SU-DHL-6 (cell line): ENCODE measurements around the gene TCF12.

Experiments used
- H2AFZ ChIP-seq: fragments of 200-600 bp; sonication (generic); 2 replicates; pipeline ENCODE4 v1.6.1; 2014; ENCODE audit warnings: low read depth, mild to moderate bottlenecking, moderate library complexity, mixed read lengths, antibody characterized with exemption, low read length; ENCODE audit not compliant: severe bottlenecking
- H3F3A ChIP-seq: fragments of 200-600 bp; shearing (Covaris generic); 2 replicates; pipeline ENCODE4 v1.6.0; 2016; ENCODE audit warnings: antibody characterized with exemption, mild to moderate bottlenecking; ENCODE audit not compliant: insufficient read depth
- H3K27ac ChIP-seq: fragments of 200-600 bp; sonication (generic); 2 replicates; pipeline ENCODE4 v1.5.1; 2016; ENCODE audit warnings: low read depth, mild to moderate bottlenecking, low read length, moderate library complexity, mixed read lengths
- H3K27me3 ChIP-seq: fragments of 200-600 bp; sonication (generic), shearing (Covaris generic); 2 replicates; pipeline ENCODE4 v1.6.0; 2014; ENCODE audit warnings: mild to moderate bottlenecking, low read length
- H3K36me3 ChIP-seq: fragments of 200-600 bp; sonication (generic); 2 replicates; pipeline ENCODE4 v1.6.1; 2014; ENCODE audit warnings: mild to moderate bottlenecking, low read length, mixed read lengths
- H3K4me2 ChIP-seq: fragments of 300-600, 200-600 bp; shearing (Covaris generic), sonication (generic); 2 replicates; pipeline ENCODE4 v1.6.0; 2014; ENCODE audit warnings: low read length, low read depth, mild to moderate bottlenecking; ENCODE audit not compliant: poor library complexity, severe bottlenecking
- H3K4me3 ChIP-seq: fragments of 200-600 bp; sonication (generic); 2 replicates; pipeline ENCODE4 v1.5.1; 2014; ENCODE audit warnings: antibody characterized with exemption, low read length, mild to moderate bottlenecking, mixed read lengths; ENCODE audit not compliant: insufficient read depth, poor library complexity, severe bottlenecking
- H3K79me2 ChIP-seq: fragments of 200-600 bp; sonication (generic); 2 replicates; pipeline ENCODE4 v1.6.1; 2014; ENCODE audit warnings: mild to moderate bottlenecking, low read length, moderate library complexity; ENCODE audit not compliant: insufficient read depth
- H3K9ac ChIP-seq: fragments of 200-600 bp; sonication (generic); 2 replicates; pipeline ENCODE4 v1.7.0; 2014; ENCODE audit warnings: mild to moderate bottlenecking, low read length
- H3K9me2 ChIP-seq: fragments of 200-600 bp; sonication (generic); replicated peaks from 2 replicates; pipeline ENCODE4 v1.6.1; 2014; ENCODE audit warnings: low read length; ENCODE audit not compliant: insufficient read depth
- H3K9me3 ChIP-seq: fragments of 200-600 bp; sonication (generic); 2 replicates; pipeline ENCODE4 v1.6.1; 2014; ENCODE audit warnings: low read length, mixed read lengths; ENCODE audit not compliant: insufficient read depth
- H4K20me1 ChIP-seq: fragments of 200-600 bp; sonication (generic); 2 replicates; pipeline ENCODE4 v1.6.1; 2014; ENCODE audit warnings: low read depth, mild to moderate bottlenecking, antibody characterized with exemption, low read length, moderate library complexity, mixed read lengths
- EZH2phosphoT487 ChIP-seq: fragments of 200-600 bp; sonication (generic), shearing (Covaris generic); conservative IDR thresholded peaks from 2 replicates; pipeline ENCODE4 v1.6.1; 2018; ENCODE audit warnings: mild to moderate bottlenecking, antibody characterized with exemption, low read length, moderate library complexity, mixed read lengths
- TF ChIP-seq, protein P1 (sequence below): fragments of 200-600 bp; sonication (generic); IDR thresholded peaks from one replicate; pipeline ENCODE4 v1.5.1; 2017; ENCODE audit warnings: antibody characterized with exemption, mild to moderate bottlenecking, low read length, moderate library complexity; ENCODE audit not compliant: insufficient read depth, poor library complexity, severe bottlenecking

Gene TCF12

GRCh38 chr15:57156210-57156884 lies 237.9 kb downstream of the TCF12 start:
- Histone ChIP-seq H3K79me2 (no peaks in the 10 kb centered on the region; the same call in 1 of the 2 replicates), H3K27me3 (no peaks in the 10 kb centered on the region), H3K4me3 (no peak overlapping the region), H3K4me2 (no peak overlapping the region), H2AFZ (no peak overlapping the region), H3K9me3 (no peaks in the 10 kb centered on the region), H3K36me3 (peaks cover 7% of the 10 kb centered on the region; the same call in 1 of the 2 replicates), H3F3A (no peaks in the 10 kb centered on the region), H4K20me1 (no peaks in the 10 kb centered on the region), H3K27ac (no peak overlapping the region), H3K9ac (no peak overlapping the region), H3K9me2 (no peaks in the 10 kb centered on the region)
- TF ChIP-seq EZH2phosphoT487: no peak

GRCh38 chr15:57158589-57158988 lies 240.1 kb downstream of the TCF12 start:
- H3K4me2 ChIP-seq: no peak overlapping the region
- no peak overlapping the region for H3K9ac ChIP-seq
- H2AFZ ChIP-seq: no peak overlapping the region
- H3K4me3 ChIP-seq: no peak overlapping the region
- no peaks in the 10 kb centered on the region for H3F3A ChIP-seq
- H3K36me3 ChIP-seq: no peaks in the 10 kb centered on the region
- no peaks in the 10 kb centered on the region for H3K27me3 ChIP-seq
- no peaks in the 10 kb centered on the region for H3K9me3 ChIP-seq
- no peaks in the 10 kb centered on the region for H3K9me2 ChIP-seq
- H4K20me1 ChIP-seq: no peaks in the 10 kb centered on the region
- no peak overlapping the region for H3K27ac ChIP-seq
- TF ChIP-seq, protein P1, sequence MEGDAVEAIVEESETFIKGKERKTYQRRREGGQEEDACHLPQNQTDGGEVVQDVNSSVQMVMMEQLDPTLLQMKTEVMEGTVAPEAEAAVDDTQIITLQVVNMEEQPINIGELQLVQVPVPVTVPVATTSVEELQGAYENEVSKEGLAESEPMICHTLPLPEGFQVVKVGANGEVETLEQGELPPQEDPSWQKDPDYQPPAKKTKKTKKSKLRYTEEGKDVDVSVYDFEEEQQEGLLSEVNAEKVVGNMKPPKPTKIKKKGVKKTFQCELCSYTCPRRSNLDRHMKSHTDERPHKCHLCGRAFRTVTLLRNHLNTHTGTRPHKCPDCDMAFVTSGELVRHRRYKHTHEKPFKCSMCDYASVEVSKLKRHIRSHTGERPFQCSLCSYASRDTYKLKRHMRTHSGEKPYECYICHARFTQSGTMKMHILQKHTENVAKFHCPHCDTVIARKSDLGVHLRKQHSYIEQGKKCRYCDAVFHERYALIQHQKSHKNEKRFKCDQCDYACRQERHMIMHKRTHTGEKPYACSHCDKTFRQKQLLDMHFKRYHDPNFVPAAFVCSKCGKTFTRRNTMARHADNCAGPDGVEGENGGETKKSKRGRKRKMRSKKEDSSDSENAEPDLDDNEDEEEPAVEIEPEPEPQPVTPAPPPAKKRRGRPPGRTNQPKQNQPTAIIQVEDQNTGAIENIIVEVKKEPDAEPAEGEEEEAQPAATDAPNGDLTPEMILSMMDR: no peak
- TF ChIP-seq EZH2phosphoT487: no peak
- no peaks in the 10 kb centered on the region; the same call in 1 of the 2 replicates for H3K79me2 ChIP-seq

GRCh38 chr15:57158997-57159668 lies 240.7 kb downstream of the TCF12 start:
- H3K27ac ChIP-seq: no peak overlapping the region
- TF ChIP-seq, protein P1: no peak
- no peak for TF ChIP-seq EZH2phosphoT487
- no peak overlapping the region for H2AFZ ChIP-seq
- no peaks in the 10 kb centered on the region for H3K9me3 ChIP-seq
- no peaks in the 10 kb centered on the region; the same call in 1 of the 2 replicates for H3K79me2 ChIP-seq
- H3K4me2 ChIP-seq: no peak overlapping the region
- H3K4me3 ChIP-seq: no peak overlapping the region
- no peaks in the 10 kb centered on the region for H3K27me3 ChIP-seq
- no peaks in the 10 kb centered on the region for H4K20me1 ChIP-seq
- no peak overlapping the region for H3K9ac ChIP-seq
- H3K9me2 ChIP-seq: no peaks in the 10 kb centered on the region
- H3F3A ChIP-seq: no peaks in the 10 kb centered on the region
- no peaks in the 10 kb centered on the region for H3K36me3 ChIP-seq

- no peaks in the 10 kb centered on the region for H3K27me3 ChIP-seq
- no peaks in the 10 kb centered on the region for H4K20me1 ChIP-seq
- H3K79me2 ChIP-seq: no peaks in the 10 kb centered on the region; the same call in 1 of the 2 replicates
- H3K4me3 ChIP-seq: no peak overlapping the region
- H3K9me2 ChIP-seq: no peaks in the 10 kb centered on the region
- no peaks in the 10 kb centered on the region for H3K36me3 ChIP-seq
- no peak for TF ChIP-seq EZH2phosphoT487
- TF ChIP-seq, protein P1: no peak
- H3F3A ChIP-seq: no peaks in the 10 kb centered on the region
- H2AFZ ChIP-seq: no peak overlapping the region
- H3K4me2 ChIP-seq: no peak overlapping the region
- no peaks in the 10 kb centered on the region for H3K9me3 ChIP-seq
- no peak overlapping the region for H3K27ac ChIP-seq
- no peak overlapping the region for H3K9ac ChIP-seq
Measured at GRCh38 chr15:57159767-57160166, 241.3 kb downstream of the TCF12 start.
